Mucosa of stomach (tissue), 1 donor: ENCODE measurements around the gene PSEN1.

Experiments
- H3K27me3 ChIP-seq: one replicate; pipeline ENCODE4 v1.7.0; 2013; ENCODE audit warnings: mild to moderate bottlenecking, low read length; ENCODE audit not compliant: control insufficient read depth, insufficient read depth
- H3K36me3 ChIP-seq: one replicate; pipeline ENCODE4 v1.7.0; 2013; ENCODE audit warnings: low read length; ENCODE audit not compliant: control insufficient read depth, insufficient read depth
- H3K4me1 ChIP-seq: one replicate; pipeline ENCODE4 v1.7.0; 2013; ENCODE audit warnings: mild to moderate bottlenecking, low read length; ENCODE audit not compliant: control insufficient read depth, insufficient read depth
- H3K4me3 ChIP-seq: one replicate; pipeline ENCODE4 v1.7.0; 2013; ENCODE audit warnings: low read length
- H3K9ac ChIP-seq: one replicate; pipeline ENCODE4 v1.7.0; 2013; ENCODE audit warnings: mild to moderate bottlenecking, low read length, moderate library complexity
- H3K9me3 ChIP-seq: one replicate; pipeline ENCODE4 v1.7.0; 2013; ENCODE audit warnings: mild to moderate bottlenecking, low read length, moderate library complexity; ENCODE audit not compliant: control insufficient read depth
- donor health status: Pancreatic carcinoma.

PSEN1 gene

GRCh38 chr14:73136387-73137225 lies at the start of gene PSEN1:
PSEN1 (plus strand) TSS chr14:73136507; CDS start chr14:73148020, 11,513 bp downstream.
- Histone ChIP-seq H3K9me3 (no peaks in the 10 kb centered on the region), H3K36me3 (no peaks in the 10 kb centered on the region), H3K9ac (peak within 1 kb of the TSS; percentile 90), H3K4me1 (peaks cover 8% of the 10 kb centered on the region), H3K27me3 (no peaks in the 10 kb centered on the region), H3K4me3 (peak within 1 kb of the TSS; percentile 21)

DNA sequence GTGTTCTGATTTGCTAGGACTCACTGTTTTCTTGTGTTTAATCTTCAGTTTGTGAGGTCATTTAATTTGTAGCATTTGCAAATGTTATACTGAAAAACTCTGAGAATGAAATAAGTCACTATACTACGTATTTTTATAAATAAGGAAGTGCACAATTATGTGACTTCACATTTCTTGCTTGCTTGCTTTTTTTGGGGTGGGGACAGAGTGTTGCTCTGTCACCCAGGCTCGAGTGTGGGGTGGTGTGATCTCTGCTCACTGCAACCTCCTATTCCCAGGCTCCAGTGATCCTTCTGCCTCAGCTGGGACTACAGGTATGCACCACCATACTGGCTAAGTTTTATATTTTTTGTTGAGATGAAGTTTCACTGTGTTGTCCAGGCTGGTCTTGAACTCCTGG lies 45.3 kb upstream of the PSEN1 start:
- Histone ChIP-seq H3K9ac (no peak overlapping the region), H3K27me3 (no peaks in the 10 kb centered on the region), H3K9me3 (no peaks in the 10 kb centered on the region), H3K4me1 (no peaks in the 10 kb centered on the region), H3K36me3 (peaks cover 1% of the 10 kb centered on the region), H3K4me3 (no peak overlapping the region)

DNA sequence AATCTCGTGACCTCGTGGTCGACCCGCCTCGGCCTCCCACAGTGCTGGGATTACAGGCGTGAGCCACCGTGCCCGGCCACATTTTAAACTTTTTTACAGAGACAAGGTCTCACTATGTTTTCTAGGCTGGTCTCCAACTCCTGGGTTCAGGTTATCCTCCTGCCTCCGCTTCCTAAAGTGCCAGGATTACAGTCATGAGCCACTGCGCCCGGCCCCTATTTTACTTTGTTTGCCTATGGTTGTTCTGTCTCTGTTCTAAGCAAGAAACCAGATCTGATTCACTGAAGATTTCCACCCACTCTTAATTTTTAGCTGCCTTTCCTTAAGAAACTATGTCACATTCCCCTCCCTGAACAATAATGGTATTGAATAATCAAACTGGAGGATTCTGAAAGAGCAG lies 38.9 kb upstream of the PSEN1 start:
- no peaks in the 10 kb centered on the region for H3K27me3 ChIP-seq
- H3K4me3 ChIP-seq, result no peak overlapping the region
- H3K9ac ChIP-seq, result no peak overlapping the region
- no peaks in the 10 kb centered on the region for H3K36me3 ChIP-seq
- no peaks in the 10 kb centered on the region for H3K9me3 ChIP-seq
- no peaks in the 10 kb centered on the region for H3K4me1 ChIP-seq

DNA sequence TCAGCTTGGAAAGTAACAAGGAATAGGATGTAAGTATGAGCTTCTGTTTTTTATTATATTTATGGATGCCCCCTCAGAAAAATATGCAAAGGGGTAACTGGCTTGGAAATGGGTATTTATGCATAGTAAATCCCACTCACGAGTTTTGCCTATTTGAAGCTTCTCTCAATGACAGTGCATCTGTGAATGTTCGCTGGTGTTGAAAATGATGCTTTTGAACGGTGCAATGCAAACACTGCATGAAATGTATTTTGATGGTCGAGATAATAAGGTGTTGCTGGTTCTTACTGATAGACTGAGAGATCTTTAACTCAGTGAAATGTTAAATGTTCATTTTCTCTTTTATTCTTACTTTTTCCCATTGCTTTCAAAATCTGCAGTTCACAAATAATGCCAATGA lies 36.0 kb upstream of the PSEN1 start:
- Histone ChIP-seq H3K9ac (no peak overlapping the region), H3K9me3 (no peaks in the 10 kb centered on the region), H3K4me3 (no peak overlapping the region), H3K27me3 (no peaks in the 10 kb centered on the region), H3K4me1 (no peaks in the 10 kb centered on the region), H3K36me3 (no peaks in the 10 kb centered on the region)

GRCh38 chr14:73102806-73103497 lies 33.4 kb upstream of the PSEN1 start:
- no peak overlapping the region for H3K4me3 ChIP-seq
- peaks cover under 1% of the 10 kb centered on the region for H3K36me3 ChIP-seq
- no peaks in the 10 kb centered on the region for H3K27me3 ChIP-seq
- no peaks in the 10 kb centered on the region for H3K4me1 ChIP-seq
- no peaks in the 10 kb centered on the region for H3K9me3 ChIP-seq
- H3K9ac ChIP-seq, result no peak overlapping the region

- peaks cover 12% of the 10 kb centered on the region for H3K36me3 ChIP-seq
- no peak overlapping the region for H3K9ac ChIP-seq
- H3K9me3 ChIP-seq, result no peaks in the 10 kb centered on the region
- no peaks in the 10 kb centered on the region for H3K27me3 ChIP-seq
- H3K4me3 ChIP-seq, result no peak overlapping the region
- H3K4me1 ChIP-seq, result no peaks in the 10 kb centered on the region
These were observed 31.3 kb upstream of the PSEN1 start for GRCh38 chr14:73105050-73105449.

DNA sequence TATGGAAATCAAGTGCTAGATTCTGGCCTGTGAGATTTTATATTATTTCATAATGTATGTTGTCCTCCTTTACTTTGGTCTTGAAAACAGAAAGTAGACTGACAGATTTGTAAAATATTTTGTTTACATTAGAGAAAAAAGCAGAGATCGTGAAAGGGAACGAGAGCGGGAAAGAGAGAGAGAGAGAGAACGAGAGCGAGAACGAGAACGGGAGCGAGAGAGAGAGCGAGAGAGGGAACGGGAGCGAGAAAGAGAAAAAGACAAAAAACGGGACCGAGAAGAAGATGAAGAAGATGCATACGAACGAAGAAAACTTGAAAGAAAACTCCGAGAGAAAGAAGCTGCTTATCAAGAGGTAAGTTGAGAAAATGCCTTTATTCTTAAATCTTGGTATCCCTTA lies 30.6 kb upstream of the PSEN1 start:
- no peak overlapping the region for H3K4me3 ChIP-seq
- no peaks in the 10 kb centered on the region for H3K27me3 ChIP-seq
- H3K4me1 ChIP-seq, result no peaks in the 10 kb centered on the region
- peaks cover 12% of the 10 kb centered on the region for H3K36me3 ChIP-seq
- H3K9ac ChIP-seq, result no peak overlapping the region
- no peaks in the 10 kb centered on the region for H3K9me3 ChIP-seq

- Histone ChIP-seq H3K4me3 (no peak overlapping the region), H3K9me3 (no peaks in the 10 kb centered on the region), H3K9ac (no peak overlapping the region), H3K27me3 (no peaks in the 10 kb centered on the region), H3K36me3 (peaks cover 11% of the 10 kb centered on the region), H3K4me1 (no peaks in the 10 kb centered on the region)
These were observed 20.1 kb upstream of the PSEN1 start for GRCh38 chr14:73116079-73116665.

- Histone ChIP-seq H3K9ac (no peak overlapping the region), H3K27me3 (no peaks in the 10 kb centered on the region), H3K36me3 (no peaks in the 10 kb centered on the region), H3K4me3 (no peak overlapping the region), H3K9me3 (no peaks in the 10 kb centered on the region), H3K4me1 (no peaks in the 10 kb centered on the region)
These were observed 12.0 kb upstream of the PSEN1 start for GRCh38 chr14:73124180-73124894.

DNA sequence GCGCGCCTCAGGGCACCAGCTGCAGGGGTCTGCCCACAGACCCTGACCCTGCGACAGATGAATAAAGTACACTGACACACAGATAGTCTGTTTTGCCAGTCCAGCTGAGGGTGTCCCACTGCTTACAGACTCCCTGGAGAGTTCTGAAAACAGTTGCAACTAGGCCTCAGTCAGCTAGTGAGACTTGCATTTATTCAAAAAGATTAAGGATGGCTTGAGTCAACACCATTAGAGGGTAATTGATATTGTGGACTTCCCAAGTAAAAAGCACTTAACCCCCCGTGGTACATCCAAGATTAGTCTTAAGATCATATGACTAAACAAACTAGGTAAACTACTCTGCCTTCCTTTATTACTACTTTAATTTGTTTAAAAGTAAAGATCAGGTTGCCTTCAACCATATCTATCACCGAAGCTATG lies 11.1 kb upstream of the PSEN1 start:
- no peaks in the 10 kb centered on the region for H3K9me3 ChIP-seq
- no peak overlapping the region for H3K4me3 ChIP-seq
- no peak overlapping the region for H3K9ac ChIP-seq
- no peaks in the 10 kb centered on the region for H3K4me1 ChIP-seq
- no peaks in the 10 kb centered on the region for H3K36me3 ChIP-seq
- H3K27me3 ChIP-seq, result no peaks in the 10 kb centered on the region

DNA sequence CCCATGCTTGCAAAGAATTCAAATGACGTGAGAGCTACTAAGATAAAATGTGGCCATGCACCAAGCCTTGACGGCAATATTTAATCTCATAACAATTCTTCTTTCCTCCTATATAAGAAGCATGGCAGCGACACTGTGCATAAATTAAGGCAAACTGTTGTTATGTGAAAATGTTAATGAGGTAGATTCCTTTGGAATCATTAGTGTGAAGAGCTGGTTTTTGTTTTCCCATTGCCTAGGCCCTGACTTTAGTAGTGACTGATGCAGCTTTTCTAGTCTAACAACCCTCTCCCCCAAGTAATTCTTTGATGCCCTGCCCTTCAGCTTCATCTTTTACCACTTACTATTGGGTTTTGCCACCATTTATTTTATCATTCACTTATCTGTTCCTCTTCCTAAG lies 10.6 kb upstream of the PSEN1 start:
- Histone ChIP-seq H3K27me3 (no peaks in the 10 kb centered on the region), H3K4me1 (no peaks in the 10 kb centered on the region), H3K9ac (no peak overlapping the region), H3K4me3 (no peak overlapping the region), H3K36me3 (no peaks in the 10 kb centered on the region), H3K9me3 (no peaks in the 10 kb centered on the region)

DNA sequence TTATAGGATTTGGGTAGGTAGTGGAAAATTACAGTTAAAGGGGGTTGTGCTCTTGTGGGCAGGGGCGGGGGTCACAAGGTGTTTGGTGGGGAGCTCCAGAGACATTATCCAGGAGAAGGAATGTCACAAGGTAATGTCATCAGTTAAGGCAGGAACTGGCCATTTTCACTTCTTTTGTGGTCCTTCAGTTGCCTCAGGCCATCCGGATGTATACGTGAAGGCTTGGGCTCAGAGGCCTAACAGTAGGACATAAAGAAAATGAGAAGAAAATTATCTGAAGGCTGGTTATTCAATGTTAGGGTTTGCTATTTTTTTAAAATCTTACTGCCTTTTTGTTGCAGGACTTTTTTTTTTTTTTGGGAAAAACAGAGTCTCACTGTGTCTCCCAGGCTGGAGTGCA lies 2.5 kb upstream of the PSEN1 start:
- no peak overlapping the region for H3K9ac ChIP-seq
- H3K27me3 ChIP-seq, result no peaks in the 10 kb centered on the region
- no peaks in the 10 kb centered on the region for H3K9me3 ChIP-seq
- H3K4me3 ChIP-seq, result no peak overlapping the region
- H3K4me1 ChIP-seq, result peaks cover 8% of the 10 kb centered on the region
- H3K36me3 ChIP-seq, result no peaks in the 10 kb centered on the region
